Left lobe of liver (tissue), 2 donors: ENCODE results near the gene SSH3. TPM values are rescaled to one million over a fixed set of nuclear protein-coding genes. Genes with fewer than 3 reads are reported as not detected.

ENCODE experiments used
- ATAC-seq: fragments of 200-7000 bp; cut with Tn5 transposase; one replicate; pipeline ENCODE4 v1.9.1; 2020; ENCODE audit warnings: mild to moderate bottlenecking, moderate library complexity
- DNase-seq: peaks from one replicate; pipeline ENCODE4 v3.0.0-alpha.2; 2020; ENCODE audit warnings: low spot score
- total RNA-seq: library from RNA; stranded (reverse); gene quantifications from one replicate; pipeline ENCODE4 v1.2.1, GENCODE V29; 2021
- donor health status: DM: no; HTN: no; CAD: no; lungs with moderate emphysema.
- donor health status: DM: no; HTN: yes; CAD: no.

SSH3 gene
- total RNA-seq, 1 donor from 2014 or later = 18.2 TPM

- no peak for DNase-seq
Measured at GRCh38 chr11:67291481-67292381, 11.6 kb upstream of the SSH3 start.

GRCh38 chr11:67292671-67293070, 10.7 kb upstream of the SSH3 start:
- no peak for ATAC-seq
- DNase-seq = no peak

More at GRCh38 chr11:67291481-67292381, 11.6 kb upstream of the SSH3 start:
- ATAC-seq = no peak

- ATAC-seq = no peak
- DNase-seq = no peak
Measured at GRCh38 chr11:67293090-67293489, 10.2 kb upstream of the SSH3 start.

- no peak for ATAC-seq
- no peak for DNase-seq
Measured at GRCh38 chr11:67295846-67296245, 7.5 kb upstream of the SSH3 start.

GRCh38 chr11:67298786-67299185, 4.5 kb upstream of the SSH3 start:
- no peak for DNase-seq
- ATAC-seq = no peak

- ATAC-seq (no peak), DNase-seq (no peak)
Measured at GRCh38 chr11:67299471-67300191, 3.7 kb upstream of the SSH3 start.

GRCh38 chr11:67300256-67300755, 3.0 kb upstream of the SSH3 start:
- ATAC-seq = no peak

GRCh38 chr11:67300756-67301312, 2.5 kb upstream of the SSH3 start:
- no peak for ATAC-seq
- no peak for DNase-seq

More at GRCh38 chr11:67300256-67300755, 3.0 kb upstream of the SSH3 start:
- DNase-seq = no peak

GRCh38 chr11:67301313-67301921, 1.9 kb upstream of the SSH3 start:
- ATAC-seq (no peak), DNase-seq (peak; percentile 48)

- DNase-seq (peak; percentile 73), ATAC-seq (peak; percentile 69)
Measured at GRCh38 chr11:67301951-67302516, 1.3 kb upstream of the SSH3 start.

GRCh38 chr11:67302571-67303131, 679 bp upstream of the SSH3 start:
- DNase-seq (peak; percentile 67), ATAC-seq (peak; percentile 53)

- peak; percentile 14 for ATAC-seq
Measured at GRCh38 chr11:67303835-67304411, 593 bp downstream of the SSH3 start.

GRCh38 chr11:67304511-67305113, 1.3 kb downstream of the SSH3 start:
- DNase-seq = peak; percentile 44
- ATAC-seq = no peak

More at GRCh38 chr11:67303835-67304411, 593 bp downstream of the SSH3 start:
- peak; percentile 55 for DNase-seq

GRCh38 chr11:67306769-67307544, 3.6 kb downstream of the SSH3 start:
- ATAC-seq (no peak), DNase-seq (peak; percentile 44)

- no peak for ATAC-seq
- DNase-seq = peak; percentile 43
Measured at GRCh38 chr11:67307545-67308001, 4.2 kb downstream of the SSH3 start.

- ATAC-seq (no peak), DNase-seq (no peak)
Measured at GRCh38 chr11:67308031-67308866, 4.9 kb downstream of the SSH3 start.

- ATAC-seq (no peak), DNase-seq (no peak)
Measured at GRCh38 chr11:67309166-67309565, 5.8 kb downstream of the SSH3 start.

- DNase-seq = peak; percentile 45
Measured at GRCh38 chr11:67309661-67310061, 6.3 kb downstream of the SSH3 start.

More at GRCh38 chr11:67309661-67310061, 6.3 kb downstream of the SSH3 start:
- ATAC-seq = no peak
